Measurements from ENCODE around the gene TRIM65.

Gene TRIM65

DNA sequence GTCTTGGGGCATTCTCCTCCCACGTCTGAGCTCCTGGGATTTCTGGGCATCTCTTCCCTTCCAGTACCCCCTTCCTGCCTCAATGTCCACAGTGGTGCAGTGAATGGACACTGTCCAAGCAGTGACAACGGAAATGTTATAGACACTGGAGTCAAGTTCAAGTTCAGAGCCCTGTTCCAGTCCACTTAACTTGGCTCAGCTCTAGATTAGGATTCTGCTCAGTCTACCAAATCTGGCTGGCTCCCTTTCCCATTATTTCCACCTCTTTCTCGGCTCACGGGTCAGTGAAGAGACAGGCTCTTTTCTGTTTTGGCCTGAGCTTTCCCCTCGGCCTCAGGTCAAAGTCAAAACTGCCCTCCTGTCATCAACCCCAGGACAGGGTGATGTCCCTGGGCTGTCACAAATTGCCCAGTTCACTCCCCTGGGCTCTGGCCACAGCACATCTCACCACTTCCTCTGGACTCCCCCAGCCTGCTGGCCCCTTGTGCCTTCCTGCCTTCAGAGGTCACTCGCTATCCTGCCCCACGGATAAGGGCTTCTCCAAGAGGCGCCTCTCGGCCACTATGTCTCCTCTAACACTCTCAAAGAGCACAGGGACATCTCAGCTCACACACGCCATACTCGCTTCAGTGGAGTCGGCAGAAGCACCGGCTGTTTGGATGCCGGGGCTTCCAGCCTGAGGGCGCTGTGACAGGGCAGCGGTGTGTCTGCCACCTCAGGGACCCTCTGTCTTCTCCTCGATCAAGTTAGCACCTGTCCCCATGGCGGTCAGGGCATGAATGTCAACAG lies 25.6 kb upstream of the TRIM65 start:
- no peaks in the 10 kb centered on the region for H3K27me3 ChIP-seq
- no peaks in the 10 kb centered on the region for H3K9me3 ChIP-seq
- no peaks in the 10 kb centered on the region for H3K36me3 ChIP-seq
- H3K27ac ChIP-seq: no peak overlapping the region
- no peak overlapping the region for H3K4me3 ChIP-seq (ENCODE audit: low read depth in 1 of 2, low read length in 1 of 2)
- TF ChIP-seq, protein P1, sequence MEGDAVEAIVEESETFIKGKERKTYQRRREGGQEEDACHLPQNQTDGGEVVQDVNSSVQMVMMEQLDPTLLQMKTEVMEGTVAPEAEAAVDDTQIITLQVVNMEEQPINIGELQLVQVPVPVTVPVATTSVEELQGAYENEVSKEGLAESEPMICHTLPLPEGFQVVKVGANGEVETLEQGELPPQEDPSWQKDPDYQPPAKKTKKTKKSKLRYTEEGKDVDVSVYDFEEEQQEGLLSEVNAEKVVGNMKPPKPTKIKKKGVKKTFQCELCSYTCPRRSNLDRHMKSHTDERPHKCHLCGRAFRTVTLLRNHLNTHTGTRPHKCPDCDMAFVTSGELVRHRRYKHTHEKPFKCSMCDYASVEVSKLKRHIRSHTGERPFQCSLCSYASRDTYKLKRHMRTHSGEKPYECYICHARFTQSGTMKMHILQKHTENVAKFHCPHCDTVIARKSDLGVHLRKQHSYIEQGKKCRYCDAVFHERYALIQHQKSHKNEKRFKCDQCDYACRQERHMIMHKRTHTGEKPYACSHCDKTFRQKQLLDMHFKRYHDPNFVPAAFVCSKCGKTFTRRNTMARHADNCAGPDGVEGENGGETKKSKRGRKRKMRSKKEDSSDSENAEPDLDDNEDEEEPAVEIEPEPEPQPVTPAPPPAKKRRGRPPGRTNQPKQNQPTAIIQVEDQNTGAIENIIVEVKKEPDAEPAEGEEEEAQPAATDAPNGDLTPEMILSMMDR (IDR thresholded peaks at IDR 0.05): no peak
- peaks cover 0 to 7% of the 10 kb centered on the region in 2 experiments for H3K4me1 ChIP-seq (ENCODE audit: control insufficient read depth in 1 of 2, insufficient read depth in 1 of 2, low read depth in 1 of 2, low read length in 1 of 2)

DNA sequence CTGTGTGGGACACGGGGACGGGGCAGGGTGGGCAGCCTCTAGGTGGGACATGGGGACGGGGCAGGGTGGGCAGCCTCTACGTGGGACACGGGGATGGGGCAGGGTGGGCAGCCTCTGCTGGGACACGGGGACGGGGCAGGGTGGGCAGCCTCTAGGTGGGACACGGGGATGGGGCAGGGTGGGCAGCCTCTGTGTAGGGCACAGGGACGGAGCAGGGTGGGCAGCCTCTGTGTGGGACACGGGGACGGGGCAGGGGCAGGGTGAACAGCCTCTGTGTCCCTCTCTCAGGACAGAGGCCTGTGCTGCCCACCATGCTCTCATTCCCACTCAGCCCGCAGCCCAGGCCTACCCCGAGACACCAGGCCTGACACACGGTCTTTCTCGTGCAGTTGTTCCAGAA lies 24.8 kb upstream of the TRIM65 start:
- Histone ChIP-seq H3K9me3 (no peaks in the 10 kb centered on the region), H3K4me3 (ENCODE audit: low read depth in 1 of 2, low read length in 1 of 2) (no peak overlapping the region), H3K27me3 (no peaks in the 10 kb centered on the region), H3K27ac (no peak overlapping the region), H3K4me1 (ENCODE audit: control insufficient read depth in 1 of 2, insufficient read depth in 1 of 2, low read depth in 1 of 2, low read length in 1 of 2) (peaks cover 0 to 8% of the 10 kb centered on the region in 2 experiments), H3K36me3 (no peaks in the 10 kb centered on the region)
- TF ChIP-seq, protein P1 (IDR thresholded peaks at IDR 0.05): no peak

DNA sequence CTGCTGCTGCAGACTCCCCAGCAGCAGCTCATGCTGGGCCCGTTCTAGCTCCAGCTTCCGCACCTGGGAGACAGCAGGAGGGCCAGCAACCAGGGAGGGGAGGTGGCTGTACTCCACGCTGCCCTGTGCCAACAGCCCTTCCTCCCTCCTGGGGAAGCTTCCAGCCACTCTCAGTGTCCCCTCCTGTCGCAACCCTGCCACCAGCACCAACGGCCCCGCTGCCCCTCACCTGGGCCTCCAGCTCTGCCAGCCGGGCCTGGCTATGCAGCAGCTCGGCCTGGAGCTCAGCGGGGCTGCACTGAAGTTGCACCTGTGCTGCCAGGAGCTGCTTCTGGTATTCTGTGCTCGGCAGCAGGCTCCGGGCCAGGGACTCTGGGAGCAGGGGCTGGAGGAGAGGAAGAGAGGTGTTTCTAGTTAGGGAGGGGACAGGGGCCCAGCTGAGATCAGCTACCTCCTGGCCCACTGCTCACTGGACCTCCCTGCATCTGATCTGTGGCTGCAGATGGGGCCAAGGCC lies 23.4 kb upstream of the TRIM65 start:
- TF ChIP-seq, protein P1 (IDR thresholded peaks at IDR 0.05): no peak
- peaks cover 0 to 8% of the 10 kb centered on the region in 2 experiments for H3K4me1 ChIP-seq (ENCODE audit: control insufficient read depth in 1 of 2, insufficient read depth in 1 of 2, low read depth in 1 of 2, low read length in 1 of 2)
- H3K36me3 ChIP-seq: no peaks in the 10 kb centered on the region
- no peak overlapping the region for H3K4me3 ChIP-seq (ENCODE audit: low read depth in 1 of 2, low read length in 1 of 2)
- H3K27me3 ChIP-seq: no peaks in the 10 kb centered on the region
- no peak overlapping the region for H3K27ac ChIP-seq
- no peaks in the 10 kb centered on the region for H3K9me3 ChIP-seq

DNA sequence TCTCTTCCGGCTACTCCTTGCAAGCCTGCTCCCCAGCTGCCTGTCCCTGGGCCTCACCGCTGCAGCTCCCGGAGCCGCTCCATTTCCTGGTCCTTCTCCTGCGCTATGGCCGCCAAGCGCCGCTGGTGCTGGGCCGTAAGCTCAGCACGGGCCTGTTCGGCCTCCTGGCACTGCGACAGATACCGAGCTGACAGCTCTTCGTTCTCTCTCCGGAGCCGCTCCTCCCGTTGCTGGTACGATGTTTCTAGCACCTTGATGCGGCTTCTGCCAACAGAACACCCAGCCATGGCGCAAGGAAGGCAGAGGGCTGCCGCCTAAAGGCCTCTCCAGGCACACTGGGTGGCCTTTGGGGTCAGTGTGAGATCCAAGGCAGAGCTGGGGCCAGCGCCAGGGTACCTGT lies 22.9 kb upstream of the TRIM65 start:
- no peak overlapping the region for H3K4me3 ChIP-seq (ENCODE audit: low read depth in 1 of 2, low read length in 1 of 2)
- H3K36me3 ChIP-seq: no peaks in the 10 kb centered on the region
- H3K4me1 ChIP-seq (ENCODE audit: control insufficient read depth in 1 of 2, insufficient read depth in 1 of 2, low read depth in 1 of 2, low read length in 1 of 2): peaks cover 0 to 8% of the 10 kb centered on the region in 2 experiments
- no peaks in the 10 kb centered on the region for H3K9me3 ChIP-seq
- H3K27ac ChIP-seq: no peak overlapping the region
- TF ChIP-seq, protein P1 (IDR thresholded peaks at IDR 0.05): no peak
- no peaks in the 10 kb centered on the region for H3K27me3 ChIP-seq

DNA sequence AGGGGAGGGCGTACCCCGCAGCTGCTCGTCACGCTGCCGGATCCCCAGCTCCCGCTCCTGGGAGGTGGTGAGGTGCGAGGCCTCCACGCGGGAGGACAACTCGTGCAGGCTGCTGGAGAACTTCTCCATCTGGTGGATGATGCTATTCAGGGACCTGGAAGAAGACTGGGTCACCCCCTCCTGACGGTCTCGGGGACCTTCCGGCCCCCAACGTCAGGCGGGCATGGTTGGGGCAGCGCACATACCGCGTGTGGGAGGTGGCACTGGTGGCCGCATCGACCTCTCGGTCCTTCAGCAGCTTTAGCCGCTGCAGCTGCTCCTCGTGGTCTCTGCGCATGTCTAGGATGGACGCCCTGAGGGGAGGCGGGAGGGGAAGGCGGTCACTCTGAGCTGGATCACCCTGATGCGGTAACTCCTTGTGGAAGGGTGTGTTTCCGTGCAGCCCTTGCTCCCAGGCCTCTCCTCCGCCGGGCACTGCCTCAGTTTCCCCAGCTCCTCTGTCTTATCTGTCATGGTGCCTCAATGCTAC lies 21.2 kb upstream of the TRIM65 start:
- Histone ChIP-seq H3K27me3 (no peaks in the 10 kb centered on the region), H3K36me3 (no peaks in the 10 kb centered on the region), H3K9me3 (no peaks in the 10 kb centered on the region), H3K4me3 (ENCODE audit: low read depth in 1 of 2, low read length in 1 of 2) (no peak overlapping the region), H3K27ac (no peak overlapping the region), H3K4me1 (ENCODE audit: control insufficient read depth in 1 of 2, insufficient read depth in 1 of 2, low read depth in 1 of 2, low read length in 1 of 2) (peaks cover 0 to 8% of the 10 kb centered on the region in 2 experiments)
- TF ChIP-seq, protein P1 (IDR thresholded peaks at IDR 0.05): no peak

All from neutrophil (primary cell).